ENCODE data around the gene GPR132.
A peak's percentile ranks its signal among the peaks of the same experiment; 100 is the strongest.

Gene GPR132

DNA sequence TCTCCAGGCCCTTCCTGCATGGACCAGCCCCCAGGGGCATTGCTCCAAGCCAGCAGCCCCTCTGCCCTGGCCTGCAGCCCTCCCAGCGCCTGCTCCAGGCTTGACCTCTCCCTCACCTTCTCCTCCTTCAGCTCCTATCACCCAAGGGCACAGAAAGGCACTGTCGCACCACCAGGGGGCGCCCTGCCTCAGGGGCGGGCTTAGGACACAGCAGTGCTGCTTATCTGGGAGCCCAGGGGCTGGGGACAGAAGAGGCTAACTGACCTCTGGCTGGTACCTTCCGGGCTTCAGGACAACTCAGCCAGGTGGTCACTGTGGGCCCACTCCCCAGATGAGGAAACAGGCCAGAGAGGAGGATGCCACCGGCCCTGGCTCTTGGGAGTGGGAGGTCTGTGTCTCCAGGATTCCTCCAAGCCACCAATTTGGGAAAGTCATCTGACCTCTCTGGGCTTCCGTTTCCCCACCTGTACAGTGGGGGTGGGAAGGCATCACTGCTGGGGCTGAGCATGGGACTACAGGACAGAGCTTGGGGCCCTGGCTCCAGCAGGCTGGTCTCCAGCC is 25.3 kb upstream of the GPR132 start:
- Histone ChIP-seq H3K36me3 (replicated peaks; ENCODE audit: insufficient read depth, low read length) (no peaks in the 10 kb centered on the region), H3K79me2 (ENCODE audit: low read length) (no peaks in the 10 kb centered on the region), H3K4me1 (ENCODE audit: low read length) (no peaks in the 10 kb centered on the region), H3K4me3 (ENCODE audit: low read length) (no peak overlapping the region), H3K9me2 (replicated peaks; ENCODE audit: insufficient read depth, low read length) (no peaks in the 10 kb centered on the region), H3K4me2 (ENCODE audit: low read depth, low read length) (no peak overlapping the region), H3F3A (ENCODE audit: insufficient read depth, low read length) (no peaks in the 10 kb centered on the region), H2AFZ (ENCODE audit: low read length) (no peak overlapping the region), H3K27ac (ENCODE audit: low read length) (no peak overlapping the region), H4K20me1 (ENCODE audit: insufficient read depth, low read length) (no peaks in the 10 kb centered on the region), H3K27me3 (replicated peaks; ENCODE audit: insufficient read depth, low read length) (peaks cover 27% of the 10 kb centered on the region), H3K9me3 (replicated peaks; ENCODE audit: insufficient read depth, low read length) (no peaks in the 10 kb centered on the region), H3K9ac (ENCODE audit: low read length) (no peak overlapping the region)
- TF ChIP-seq, protein P1, sequence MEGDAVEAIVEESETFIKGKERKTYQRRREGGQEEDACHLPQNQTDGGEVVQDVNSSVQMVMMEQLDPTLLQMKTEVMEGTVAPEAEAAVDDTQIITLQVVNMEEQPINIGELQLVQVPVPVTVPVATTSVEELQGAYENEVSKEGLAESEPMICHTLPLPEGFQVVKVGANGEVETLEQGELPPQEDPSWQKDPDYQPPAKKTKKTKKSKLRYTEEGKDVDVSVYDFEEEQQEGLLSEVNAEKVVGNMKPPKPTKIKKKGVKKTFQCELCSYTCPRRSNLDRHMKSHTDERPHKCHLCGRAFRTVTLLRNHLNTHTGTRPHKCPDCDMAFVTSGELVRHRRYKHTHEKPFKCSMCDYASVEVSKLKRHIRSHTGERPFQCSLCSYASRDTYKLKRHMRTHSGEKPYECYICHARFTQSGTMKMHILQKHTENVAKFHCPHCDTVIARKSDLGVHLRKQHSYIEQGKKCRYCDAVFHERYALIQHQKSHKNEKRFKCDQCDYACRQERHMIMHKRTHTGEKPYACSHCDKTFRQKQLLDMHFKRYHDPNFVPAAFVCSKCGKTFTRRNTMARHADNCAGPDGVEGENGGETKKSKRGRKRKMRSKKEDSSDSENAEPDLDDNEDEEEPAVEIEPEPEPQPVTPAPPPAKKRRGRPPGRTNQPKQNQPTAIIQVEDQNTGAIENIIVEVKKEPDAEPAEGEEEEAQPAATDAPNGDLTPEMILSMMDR (IDR thresholded peaks at IDR 0.05; ENCODE audit: low read length): peak; percentile 75
- TF ChIP-seq EZH2phosphoT487 (IDR thresholded peaks at IDR 0.05; ENCODE audit: low read length): no peak
- peak; percentile 56 for DNase-seq

DNA sequence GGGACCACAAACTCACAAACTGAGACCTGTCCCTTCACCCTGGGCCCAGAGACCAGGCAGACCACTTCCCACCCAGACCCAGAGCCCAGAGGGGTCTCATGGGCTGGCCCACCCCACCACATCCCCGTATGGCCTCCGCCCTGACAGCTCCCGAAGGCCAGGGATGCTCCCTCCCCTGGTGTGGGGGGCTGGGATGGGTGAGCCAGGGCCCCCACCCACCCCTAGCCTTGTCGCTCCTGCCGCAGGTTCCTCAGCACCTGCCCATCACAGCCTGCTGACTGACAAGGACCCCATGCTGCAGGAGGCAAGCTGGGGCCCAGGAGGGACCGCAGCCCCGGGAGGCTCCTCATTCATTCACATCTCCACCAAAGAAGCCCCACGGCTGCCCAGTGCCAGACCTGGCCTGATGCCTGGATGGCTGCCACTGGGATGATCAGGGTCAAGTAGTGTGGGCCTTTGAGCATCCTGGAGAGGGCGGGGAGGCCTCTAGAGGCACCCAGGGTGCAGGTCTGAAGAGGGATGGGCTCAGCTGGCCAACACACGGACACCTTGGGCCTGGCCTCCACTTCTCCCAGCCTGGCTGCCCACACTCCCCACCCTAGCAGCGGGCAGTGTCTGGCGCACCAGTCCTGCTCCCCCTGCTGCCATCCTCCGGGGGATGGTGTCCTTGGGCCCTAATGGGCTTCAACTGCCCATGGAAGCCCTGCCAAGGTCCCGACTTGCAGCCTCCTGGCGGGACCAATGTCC is 24.7 kb upstream of the GPR132 start:
- no peaks in the 10 kb centered on the region for H3K9me3 ChIP-seq (replicated peaks; ENCODE audit: insufficient read depth, low read length)
- no peak overlapping the region for H3K4me3 ChIP-seq (ENCODE audit: low read length)
- H3K4me2 ChIP-seq (ENCODE audit: low read depth, low read length): no peak overlapping the region
- DNase-seq: no peak
- H3K27ac ChIP-seq (ENCODE audit: low read length): no peak overlapping the region
- H3K79me2 ChIP-seq (ENCODE audit: low read length): no peaks in the 10 kb centered on the region
- peaks cover 23% of the 10 kb centered on the region for H3K27me3 ChIP-seq (replicated peaks; ENCODE audit: insufficient read depth, low read length)
- no peak overlapping the region for H3K9ac ChIP-seq (ENCODE audit: low read length)
- TF ChIP-seq EZH2 (optimal IDR thresholded peaks at IDR 0.05; ENCODE audit: low read depth, low read length) (no peak), EZH2phosphoT487 (IDR thresholded peaks at IDR 0.05; ENCODE audit: low read length) (no peak)
- TF ChIP-seq, protein P1 (IDR thresholded peaks at IDR 0.05; ENCODE audit: low read length): no peak
- no peaks in the 10 kb centered on the region for H3K36me3 ChIP-seq (replicated peaks; ENCODE audit: insufficient read depth, low read length)
- no peaks in the 10 kb centered on the region for H3K4me1 ChIP-seq (ENCODE audit: low read length)
- H3F3A ChIP-seq (ENCODE audit: insufficient read depth, low read length): no peaks in the 10 kb centered on the region
- H2AFZ ChIP-seq (ENCODE audit: low read length): no peak overlapping the region
- H4K20me1 ChIP-seq (ENCODE audit: insufficient read depth, low read length): no peaks in the 10 kb centered on the region
- no peaks in the 10 kb centered on the region for H3K9me2 ChIP-seq (replicated peaks; ENCODE audit: insufficient read depth, low read length)

DNA sequence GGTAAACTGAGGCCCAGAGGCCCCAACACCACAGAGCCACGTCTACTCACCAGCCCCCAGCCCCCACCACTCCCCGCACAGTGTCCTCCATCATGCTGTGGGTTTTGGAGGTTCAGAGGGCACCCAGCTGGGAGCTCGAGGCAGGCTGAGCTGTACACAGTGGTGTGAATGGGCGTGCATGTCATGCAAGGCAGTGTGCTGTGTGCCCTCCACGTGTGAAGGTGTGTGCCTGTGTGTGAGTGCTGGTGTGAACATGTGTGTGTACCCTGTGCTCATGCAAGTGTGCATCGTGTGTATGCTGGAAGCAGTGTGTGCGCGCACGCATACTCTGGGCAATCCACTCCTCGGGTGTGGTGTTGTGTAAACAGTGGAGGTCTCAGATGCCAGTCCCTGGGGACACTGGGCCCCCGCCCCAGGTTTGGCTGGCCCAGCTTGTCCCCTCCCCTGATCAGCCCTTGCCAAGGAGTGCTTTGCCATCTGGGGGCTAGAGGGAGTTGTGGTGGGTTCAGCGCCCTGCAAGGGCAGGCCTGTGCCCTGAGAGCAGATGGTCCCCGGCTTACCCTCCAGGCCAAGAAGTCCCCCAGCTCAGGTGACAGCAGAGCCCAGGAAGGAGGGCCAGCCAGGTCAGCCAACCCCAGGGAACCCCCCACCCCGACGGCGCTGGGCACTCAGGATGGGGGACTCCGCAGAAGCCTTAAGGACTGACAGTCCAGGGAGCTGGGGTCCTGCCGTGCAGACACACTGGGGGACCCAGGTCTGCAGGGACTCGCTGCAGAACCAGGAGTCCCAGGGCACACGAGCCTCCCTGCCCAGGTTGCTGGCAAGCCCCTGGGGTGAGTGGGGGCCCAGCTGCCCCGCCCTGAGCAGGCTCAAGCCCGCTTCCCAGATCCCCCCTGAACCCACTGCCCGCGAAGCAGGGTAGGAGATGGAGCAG is 23.8 kb upstream of the GPR132 start:
- Histone ChIP-seq H3K27ac (ENCODE audit: low read length) (no peak overlapping the region), H4K20me1 (ENCODE audit: insufficient read depth, low read length) (no peaks in the 10 kb centered on the region), H3K9ac (ENCODE audit: low read length) (no peak overlapping the region), H3K4me2 (ENCODE audit: low read depth, low read length) (no peak overlapping the region), H3K4me1 (ENCODE audit: low read length) (no peaks in the 10 kb centered on the region), H2AFZ (ENCODE audit: low read length) (no peak overlapping the region), H3K4me3 (ENCODE audit: low read length) (no peak overlapping the region), H3F3A (ENCODE audit: insufficient read depth, low read length) (no peaks in the 10 kb centered on the region), H3K9me3 (replicated peaks; ENCODE audit: insufficient read depth, low read length) (no peaks in the 10 kb centered on the region), H3K27me3 (replicated peaks; ENCODE audit: insufficient read depth, low read length) (peaks cover 16% of the 10 kb centered on the region), H3K79me2 (ENCODE audit: low read length) (no peaks in the 10 kb centered on the region), H3K36me3 (replicated peaks; ENCODE audit: insufficient read depth, low read length) (no peaks in the 10 kb centered on the region), H3K9me2 (replicated peaks; ENCODE audit: insufficient read depth, low read length) (no peaks in the 10 kb centered on the region)
- TF ChIP-seq, protein P1 (IDR thresholded peaks at IDR 0.05; ENCODE audit: low read length): no peak
- no peak for TF ChIP-seq EZH2 (optimal IDR thresholded peaks at IDR 0.05; ENCODE audit: low read depth, low read length)
- no peak for TF ChIP-seq EZH2phosphoT487 (IDR thresholded peaks at IDR 0.05; ENCODE audit: low read length)
- no peak for DNase-seq
